Large intestine (tissue), 12 donors: ENCODE measurements around the gene FAM117B. TPM values are rescaled to one million over a fixed set of nuclear protein-coding genes. Genes with fewer than 3 reads are reported as not detected.

Experiments
- DNase-seq, 2 donors: peaks; one replicate each; pipeline versions ENCODE4 v3.0.0 to v3.0.0-alpha.2; 2013
- H3K27ac ChIP-seq: one replicate; pipeline ENCODE4 v1.5.1; 2013; ENCODE audit warnings: low read length
- H3K27me3 ChIP-seq: 2 replicates; pipeline ENCODE4 v1.6.1; 2013; ENCODE audit warnings: low read length; ENCODE audit not compliant: control insufficient read depth, insufficient read depth
- H3K36me3 ChIP-seq: 2 replicates; pipeline ENCODE4 v1.6.1; 2013; ENCODE audit warnings: low read length; ENCODE audit not compliant: control insufficient read depth, insufficient read depth
- H3K4me1 ChIP-seq: one replicate; pipeline ENCODE4 v1.6.1; 2013; ENCODE audit warnings: low read length; ENCODE audit not compliant: control insufficient read depth, insufficient read depth
- H3K4me3 ChIP-seq: one replicate; pipeline ENCODE4 v1.5.1; 2013; ENCODE audit warnings: low read length
- H3K9me3 ChIP-seq: one replicate; pipeline ENCODE4 v1.6.1; 2013; ENCODE audit warnings: mild to moderate bottlenecking, low read depth, low read length, moderate library complexity; ENCODE audit not compliant: control insufficient read depth
- WGBS: methylation state at CpG from one replicate; pipeline ENCODE4 v1.1.5; 2013; ENCODE audit warnings: low lambda C conversion rate; ENCODE audit not compliant: insufficient coverage; 5-methylcytosine and 5-hydroxymethylcytosine counted together
- long read RNA-seq, 11 donors: transcript quantifications; one replicate each; lab custom pipeline, GENCODE V29; 2026
- polyA plus RNA-seq: library from polyadenylated mRNA; unstranded; fragments of 120-200 nt; gene quantifications from one replicate; pipeline ENCODE4 v1.2.1, GENCODE V29; 2013

FAM117B gene
- polyA plus RNA-seq = 12.2 TPM
- long read RNA-seq, donor 1, full-length matches to known transcripts = 1 of 1 reads
- long read RNA-seq, donor 1, partial matches to known transcripts = 0 of 1 reads
- long read RNA-seq, donor 1, other reads (novel, unspliced or antisense) = 0 of 1 reads
- long read RNA-seq, donor 2, full-length matches to known transcripts = 1 of 6 reads
- long read RNA-seq, donor 2, partial matches to known transcripts = 5 of 6 reads
- long read RNA-seq, donor 2, other reads (novel, unspliced or antisense) = 0 of 6 reads
- long read RNA-seq, donor 3 = 0 reads
- long read RNA-seq, donor 4 = 0 reads
- long read RNA-seq, donor 5 = 0 reads
- long read RNA-seq, donor 6, full-length matches to known transcripts = 2 of 7 reads
- long read RNA-seq, donor 6, partial matches to known transcripts = 5 of 7 reads
- long read RNA-seq, donor 6, other reads (novel, unspliced or antisense) = 0 of 7 reads
- long read RNA-seq, donor 7, full-length matches to known transcripts = 1 of 7 reads
- long read RNA-seq, donor 7, partial matches to known transcripts = 6 of 7 reads
- long read RNA-seq, donor 7, other reads (novel, unspliced or antisense) = 0 of 7 reads
- long read RNA-seq, donor 8, full-length matches to known transcripts = 1 of 8 reads
- long read RNA-seq, donor 8, partial matches to known transcripts = 7 of 8 reads
- long read RNA-seq, donor 8, other reads (novel, unspliced or antisense) = 0 of 8 reads
- long read RNA-seq, donor 9 = 0 reads
- long read RNA-seq, donor 10, full-length matches to known transcripts = 2 of 2 reads
- long read RNA-seq, donor 10, partial matches to known transcripts = 0 of 2 reads
- long read RNA-seq, donor 10, other reads (novel, unspliced or antisense) = 0 of 2 reads
- long read RNA-seq, donor 11, full-length matches to known transcripts = 4 of 4 reads
- long read RNA-seq, donor 11, partial matches to known transcripts = 0 of 4 reads
- long read RNA-seq, donor 11, other reads (novel, unspliced or antisense) = 0 of 4 reads

DNA sequence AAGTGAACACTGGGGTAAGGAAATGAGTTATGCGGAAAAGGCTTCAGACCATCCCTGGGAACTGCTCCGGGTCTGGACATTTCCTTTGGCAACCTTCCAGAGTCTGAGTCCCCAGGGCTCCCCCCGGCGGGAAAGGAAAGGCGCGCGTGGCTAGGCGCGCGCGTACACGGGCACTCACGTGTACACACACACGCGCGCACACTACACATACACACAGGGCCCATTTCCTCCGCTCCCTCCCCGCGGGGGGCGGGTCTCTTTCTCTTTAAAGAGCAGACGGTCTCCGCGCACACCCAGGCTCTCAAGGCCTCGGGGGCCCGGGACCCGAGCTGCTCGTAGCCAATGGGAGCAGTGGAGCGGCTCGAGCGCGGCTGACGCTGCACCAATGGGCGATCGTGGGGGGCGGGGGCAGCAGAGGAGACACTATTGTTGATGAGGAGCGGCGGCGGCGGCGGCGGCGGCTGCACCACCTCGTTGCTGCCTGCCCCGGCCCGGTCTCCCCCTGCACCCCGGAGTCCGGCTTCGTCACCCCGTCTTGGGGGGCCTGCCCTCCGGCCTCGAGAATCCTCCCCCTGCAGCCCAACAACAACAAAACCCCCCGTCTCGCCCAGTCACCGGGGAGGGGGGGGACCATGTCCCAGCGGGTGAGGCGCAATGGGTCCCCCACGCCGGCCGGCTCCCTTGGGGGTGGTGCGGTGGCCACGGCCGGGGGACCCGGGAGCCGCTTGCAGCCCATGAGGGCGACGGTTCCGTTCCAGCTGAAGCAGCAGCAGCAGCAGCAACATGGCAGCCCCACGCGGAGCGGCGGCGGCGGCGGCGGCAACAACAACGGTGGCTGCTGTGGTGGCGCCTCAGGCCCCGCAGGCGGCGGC, at the start of gene FAM117B:
Gene FAM117B (plus strand): TSS at position 414 of the 872 bp plus-strand sequence. CDS start 219 bp downstream, at position 633.
- H3K4me1 ChIP-seq = peaks cover 27% of the 10 kb centered on the region
- no peaks in the 10 kb centered on the region for H3K27me3 ChIP-seq
- H3K27ac ChIP-seq = peak within 1 kb of the TSS; percentile 97
- DNase-seq = peak; percentile 98 to 99
- no CpG with 5 or more reads among the region's 80 CpGs for WGBS
- no peaks in the 10 kb centered on the region for H3K36me3 ChIP-seq
- H3K9me3 ChIP-seq = no peaks in the 10 kb centered on the region
- H3K4me3 ChIP-seq = peak within 1 kb of the TSS; percentile 97

DNA sequence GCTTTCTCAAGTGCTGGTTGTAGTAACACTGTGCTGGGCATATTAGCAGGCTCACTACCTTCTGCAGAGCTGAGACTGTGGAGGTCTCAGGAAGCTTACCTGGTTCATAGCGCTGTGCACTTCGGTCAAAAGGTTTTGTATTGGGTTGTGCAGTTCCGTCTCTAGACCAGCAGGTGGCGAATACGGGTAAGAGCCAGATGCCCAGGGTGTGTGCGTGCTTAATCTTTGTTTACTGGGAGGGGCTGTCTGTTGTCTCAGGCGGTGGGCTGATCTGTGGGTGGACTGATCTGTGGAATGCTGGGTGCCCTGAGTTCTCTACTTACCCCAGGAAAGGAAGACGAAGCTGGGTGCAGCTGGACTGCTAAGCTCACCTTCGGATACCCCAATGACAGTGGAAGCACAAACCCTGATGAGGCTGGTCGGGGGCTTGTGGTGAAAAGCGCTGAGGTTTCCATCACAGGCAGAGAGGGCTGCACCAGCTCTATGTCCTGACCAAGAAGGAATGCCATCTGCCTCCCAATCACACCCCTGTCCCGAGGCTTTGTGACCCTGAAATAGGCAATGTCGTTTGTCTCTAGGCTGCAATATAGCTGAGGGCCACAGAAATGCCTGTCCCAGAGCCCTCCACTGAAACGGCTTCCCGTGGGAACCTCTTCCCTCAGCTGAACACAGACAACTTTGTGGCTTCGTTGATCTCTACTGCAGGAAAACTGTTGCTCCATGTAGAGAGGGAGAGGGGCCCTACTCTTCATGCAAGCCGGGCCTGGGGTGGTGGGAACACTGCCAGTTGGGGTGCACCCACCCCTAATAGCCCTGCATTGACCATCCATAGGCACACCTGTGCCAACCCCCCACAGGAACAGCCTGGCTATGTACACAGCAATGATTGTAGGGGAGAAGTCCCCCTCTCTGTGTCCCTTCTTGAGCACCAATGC, 45.9 kb upstream of the FAM117B start:
- no peak overlapping the region for H3K27ac ChIP-seq
- DNase-seq = peak; percentile 56 to 67
- no peaks in the 10 kb centered on the region for H3K27me3 ChIP-seq
- H3K9me3 ChIP-seq = no peaks in the 10 kb centered on the region
- H3K36me3 ChIP-seq = no peaks in the 10 kb centered on the region
- peaks cover 2% of the 10 kb centered on the region for H3K4me1 ChIP-seq
- WGBS = no CpG with 5 or more reads among the region's 17 CpGs
- H3K4me3 ChIP-seq = no peak overlapping the region

DNA sequence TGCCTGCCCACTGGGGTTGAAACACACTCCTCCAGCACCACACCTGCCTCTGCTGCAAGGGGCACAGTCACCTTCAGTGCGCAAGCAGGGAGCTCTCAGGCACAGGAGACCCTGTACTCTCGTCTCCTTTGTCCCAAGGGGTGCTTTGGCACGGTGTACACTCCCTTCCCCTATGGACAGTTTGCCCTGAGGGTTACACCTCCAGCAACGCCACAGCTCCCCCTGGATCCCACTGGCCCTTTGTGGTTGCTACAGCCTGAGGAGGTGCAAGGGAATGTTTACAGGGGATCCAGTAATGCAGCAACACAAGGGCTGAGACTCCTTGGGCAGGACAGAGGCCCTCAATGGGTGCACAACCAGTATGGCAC, 45.2 kb upstream of the FAM117B start:
- Histone ChIP-seq H3K4me3 (no peak overlapping the region), H3K36me3 (no peaks in the 10 kb centered on the region), H3K27me3 (no peaks in the 10 kb centered on the region), H3K27ac (no peak overlapping the region), H3K4me1 (peaks cover 2% of the 10 kb centered on the region), H3K9me3 (no peaks in the 10 kb centered on the region)
- no CpG with 5 or more reads among the region's 4 CpGs for WGBS
- DNase-seq = no peak

DNA sequence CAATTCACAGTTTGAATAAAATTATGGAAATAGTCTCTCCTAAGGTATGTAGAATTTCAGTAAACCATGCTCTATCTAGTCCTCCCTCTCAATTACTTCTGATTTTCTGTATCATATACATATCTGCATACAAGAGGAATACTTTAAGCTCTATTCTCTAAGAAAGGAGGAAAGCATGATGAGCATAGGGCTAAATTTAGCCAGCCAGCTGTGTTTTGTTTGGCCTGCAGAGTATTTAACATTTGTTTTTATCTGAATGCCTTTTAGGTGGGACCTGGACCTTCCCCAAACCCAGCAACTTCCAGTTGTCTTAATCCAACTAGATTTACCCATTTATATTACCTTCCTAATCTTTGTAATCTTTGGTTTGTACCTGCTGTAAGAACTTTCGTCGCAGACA, 42.2 kb upstream of the FAM117B start:
- Histone ChIP-seq H3K4me3 (no peak overlapping the region), H3K27me3 (no peaks in the 10 kb centered on the region), H3K36me3 (no peaks in the 10 kb centered on the region), H3K27ac (no peak overlapping the region), H3K4me1 (peaks cover 2% of the 10 kb centered on the region), H3K9me3 (no peaks in the 10 kb centered on the region)
- no peak for DNase-seq
- WGBS = 80% methylated on average over 2 of the region's 2 CpGs

DNA sequence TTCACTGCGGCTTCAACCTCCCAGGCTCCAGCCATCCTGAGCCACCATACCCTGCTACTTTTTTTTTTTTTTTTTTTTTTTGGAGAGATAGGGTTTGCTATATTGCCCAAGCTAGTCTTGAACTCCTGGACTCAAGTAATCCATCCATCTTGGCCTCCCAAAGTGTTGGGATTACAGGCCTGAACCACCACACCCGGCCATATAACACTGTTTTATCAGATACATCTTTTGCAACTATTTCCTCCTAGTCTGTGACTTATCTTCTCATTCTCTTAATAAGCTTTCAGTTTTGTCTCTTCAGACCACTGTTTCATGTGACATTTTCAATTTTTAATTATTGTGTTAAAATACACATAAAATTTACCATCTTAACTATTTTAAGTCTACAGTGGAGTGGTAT, 35.7 kb upstream of the FAM117B start:
- Histone ChIP-seq H3K36me3 (no peaks in the 10 kb centered on the region), H3K9me3 (no peaks in the 10 kb centered on the region), H3K27me3 (no peaks in the 10 kb centered on the region), H3K4me3 (no peak overlapping the region), H3K27ac (no peak overlapping the region), H3K4me1 (no peaks in the 10 kb centered on the region)
- WGBS = 100% methylated on average over 1 of the region's 2 CpGs
- no peak for DNase-seq

DNA sequence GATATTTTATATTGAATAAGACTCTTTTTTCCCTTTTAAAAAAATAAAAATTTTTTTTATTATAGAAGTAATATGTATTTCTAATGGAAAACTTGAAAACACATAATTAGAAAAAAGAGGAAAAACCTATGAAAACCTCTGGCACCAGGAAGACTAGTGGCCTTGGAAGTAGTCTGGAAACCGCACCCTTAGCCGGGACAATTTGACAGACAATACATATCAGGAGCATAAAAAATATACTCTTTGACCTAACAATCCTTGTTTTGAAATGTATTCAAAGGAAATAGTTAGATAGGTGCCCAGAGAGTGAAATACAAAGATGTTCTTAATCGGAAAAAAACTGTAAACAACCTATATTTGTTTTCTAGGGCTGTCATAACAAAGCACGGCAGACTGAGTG, 34.9 kb upstream of the FAM117B start:
- no peaks in the 10 kb centered on the region for H3K27me3 ChIP-seq
- no peaks in the 10 kb centered on the region for H3K9me3 ChIP-seq
- no peak overlapping the region for H3K27ac ChIP-seq
- no peak overlapping the region for H3K4me3 ChIP-seq
- no peaks in the 10 kb centered on the region for H3K36me3 ChIP-seq
- no peak for DNase-seq
- 69% methylated on average over 3 of the region's 4 CpGs for WGBS
- H3K4me1 ChIP-seq = no peaks in the 10 kb centered on the region

DNA sequence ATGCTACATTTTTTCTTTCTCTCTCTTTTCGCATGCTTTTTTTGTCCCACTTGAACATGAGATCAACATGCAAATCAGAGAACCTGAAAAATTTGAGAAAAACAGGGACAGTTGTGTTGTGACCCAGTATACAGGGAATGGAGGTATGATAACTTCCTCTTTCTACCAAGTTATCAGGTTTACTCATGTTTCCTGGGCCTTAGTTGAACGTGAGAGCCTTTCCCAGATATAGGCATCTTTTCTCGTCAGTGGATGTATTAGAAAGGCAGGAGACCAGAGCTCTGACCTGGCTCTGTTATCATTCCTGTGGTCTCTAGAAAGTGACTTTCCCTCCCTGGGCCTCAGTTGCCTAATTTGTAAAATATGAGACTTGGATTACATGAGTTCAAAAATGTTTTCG, 30.1 kb upstream of the FAM117B start:
- whole genome bisulfite sequencing = 100% methylated on average over 2 of the region's 4 CpGs
- Histone ChIP-seq H3K27me3 (no peaks in the 10 kb centered on the region), H3K9me3 (no peaks in the 10 kb centered on the region), H3K4me3 (no peak overlapping the region), H3K4me1 (no peaks in the 10 kb centered on the region), H3K27ac (no peak overlapping the region), H3K36me3 (no peaks in the 10 kb centered on the region)
- DNase-seq = no peak

DNA sequence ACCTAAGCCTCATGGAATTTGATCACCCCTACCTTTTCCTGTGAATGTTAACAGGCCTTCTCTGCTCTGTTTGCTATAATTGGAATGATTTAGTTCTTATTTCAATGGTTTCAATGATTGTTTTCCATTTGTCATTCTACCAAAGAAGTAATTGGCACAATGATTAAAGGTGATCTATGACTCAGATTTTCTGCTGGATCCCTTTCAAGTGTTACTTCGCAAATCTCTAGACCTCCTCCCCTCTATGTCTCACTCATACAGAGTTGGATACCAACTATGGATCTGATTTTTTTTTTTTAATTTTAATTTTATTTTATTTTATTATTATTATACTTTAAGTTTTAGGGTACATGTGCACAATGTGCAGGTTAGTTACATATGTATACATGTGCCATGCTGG, 29.6 kb upstream of the FAM117B start:
- Histone ChIP-seq H3K9me3 (no peaks in the 10 kb centered on the region), H3K27ac (no peak overlapping the region), H3K4me3 (no peak overlapping the region), H3K36me3 (no peaks in the 10 kb centered on the region), H3K27me3 (no peaks in the 10 kb centered on the region), H3K4me1 (no peaks in the 10 kb centered on the region)
- WGBS = no CpG with 5 or more reads among the region's 1 CpG
- DNase-seq = no peak

DNA sequence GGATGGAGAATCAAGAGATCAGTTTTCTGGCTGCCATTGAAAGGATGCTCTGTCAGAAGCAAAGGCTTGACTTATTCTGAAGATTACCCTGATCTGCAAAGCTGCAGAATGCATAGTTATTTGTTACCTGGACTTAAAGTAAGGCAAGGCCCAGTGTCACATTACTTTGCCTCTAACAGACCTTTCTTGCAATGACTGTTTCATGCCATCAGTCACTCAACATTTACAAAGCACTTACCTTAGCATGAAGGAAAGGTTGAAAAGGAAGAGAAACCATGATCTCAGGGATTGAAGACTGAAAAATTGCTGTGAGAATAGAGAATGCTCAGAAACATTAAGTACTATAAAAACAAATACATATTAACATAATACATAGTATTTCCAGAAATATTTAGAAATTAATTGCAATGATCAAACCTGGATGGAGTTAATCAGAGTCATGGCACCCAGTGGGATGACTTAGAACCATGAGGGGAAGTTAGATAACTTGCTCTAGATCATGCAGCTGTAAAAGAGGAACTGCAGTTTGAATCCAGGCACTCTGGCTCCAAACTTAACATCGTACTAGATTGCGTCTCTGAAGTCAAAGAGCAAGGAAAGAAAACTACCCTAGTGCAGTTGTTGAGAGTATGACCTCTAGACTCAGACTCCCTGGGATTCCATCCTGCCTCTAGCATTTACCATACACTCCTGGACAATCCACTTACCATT, 26.5 kb upstream of the FAM117B start:
- DNase-seq = no peak
- no peaks in the 10 kb centered on the region for H3K27me3 ChIP-seq
- no peaks in the 10 kb centered on the region for H3K9me3 ChIP-seq
- WGBS = no CpG with 5 or more reads among the region's 2 CpGs
- H3K4me1 ChIP-seq = no peaks in the 10 kb centered on the region
- no peak overlapping the region for H3K4me3 ChIP-seq
- H3K36me3 ChIP-seq = no peaks in the 10 kb centered on the region
- no peak overlapping the region for H3K27ac ChIP-seq
